NOMO-1 treated with dmso at 0.1 percent for 144 hours (cell line): ENCODE results near the gene PCDHGA5.
"Not testable (repeated sequence)": the region's sequence is repeated elsewhere in the genome, so short reads cannot be mapped to it uniquely, and the experiment has no call there.

Experiments
- DNase-seq: peaks from one replicate; lab custom pipeline; 2025; ENCODE audit not compliant: unreplicated experiment; lab: John Stamatoyannopoulos, UW

PCDHGA5 gene

GRCh38 chr5:141412854-141413539 is 49.0 kb downstream of the PCDHGA5 start, which contains the start of gene PCDHGA10:
Gene PCDHGA10 (plus strand): TSS chr5:141412987. CDS start chr5:141413176, 189 bp downstream.
- DNase-seq: peak; percentile 30

GRCh38 chr5:141413540-141414069 is 49.6 kb downstream of the PCDHGA5 start:
- DNase-seq: no peak

GRCh38 chr5:141414548-141415274 is 50.7 kb downstream of the PCDHGA5 start:
- not testable (repeated sequence) for DNase-seq

GRCh38 chr5:141415275-141415618 is 51.3 kb downstream of the PCDHGA5 start:
- not testable (repeated sequence) for DNase-seq
